ENCODE measurements around the gene IFNL4.
"Not testable (repeated sequence)": the region's sequence is repeated elsewhere in the genome, so short reads cannot be mapped to it uniquely, and the experiment has no call there.

The IFNL4 gene

GRCh38 chr19:39254531-39255345 lies 6.1 kb upstream of the IFNL4 start:
- no peak for DNase-seq

- DNase-seq, result no peak
Measured at GRCh38 chr19:39253374-39254149, 4.9 kb upstream of the IFNL4 start.

GRCh38 chr19:39252458-39252857 lies 3.8 kb upstream of the IFNL4 start:
- DNase-seq, result no peak

GRCh38 chr19:39251846-39252245 lies 3.2 kb upstream of the IFNL4 start:
- no peak for DNase-seq

- no peak for DNase-seq
Measured at GRCh38 chr19:39251081-39251480, 2.4 kb upstream of the IFNL4 start.

- no peak for DNase-seq
Measured at GRCh38 chr19:39247701-39248664, 673 bp downstream of the IFNL4 start.

GRCh38 chr19:39246951-39247669 lies 1.5 kb downstream of the IFNL4 start:
- DNase-seq, result no peak

GRCh38 chr19:39245166-39245565 lies 3.5 kb downstream of the IFNL4 start:
- DNase-seq, result not testable (repeated sequence)

GRCh38 chr19:39244410-39245100 lies 4.1 kb downstream of the IFNL4 start, which contains the start of gene IFNL3:
IFNL3 (minus strand) TSS chr19:39245006; CDS start chr19:39244967, 39 bp downstream.
- not testable (repeated sequence) for DNase-seq

- DNase-seq, result not testable (repeated sequence)
Measured at GRCh38 chr19:39243741-39244140, 4.9 kb downstream of the IFNL4 start.

- DNase-seq, result no peak
Measured at GRCh38 chr19:39240421-39240820, 8.2 kb downstream of the IFNL4 start.

- DNase-seq, result no peak
Measured at GRCh38 chr19:39238944-39239343, 9.7 kb downstream of the IFNL4 start.

GRCh38 chr19:39238209-39238608 lies 10.4 kb downstream of the IFNL4 start:
- DNase-seq, result no peak

GRCh38 chr19:39237200-39238184 lies 11.2 kb downstream of the IFNL4 start:
- peak; percentile 48 for DNase-seq

- no peak for DNase-seq
Measured at GRCh38 chr19:39236527-39236926, 12.1 kb downstream of the IFNL4 start.

GRCh38 chr19:39232708-39233107 lies 15.9 kb downstream of the IFNL4 start:
- DNase-seq, result no peak

- no peak for DNase-seq
Measured at GRCh38 chr19:39230096-39230764, 18.4 kb downstream of the IFNL4 start.

GRCh38 chr19:39224910-39225309 lies 23.7 kb downstream of the IFNL4 start:
- no peak for DNase-seq

GRCh38 chr19:39223703-39224279 lies 24.9 kb downstream of the IFNL4 start:
- DNase-seq, result no peak
